IMR-90 (cell line): Measurements from ENCODE around the gene PRDM9. TPM values are rescaled to one million over a fixed set of nuclear protein-coding genes. Genes with fewer than 3 reads are reported as not detected.

Source experiments
- ATAC-seq: fragments of 200-7000 bp; cut with Tn5 transposase; 2 replicates; pipeline ENCODE4 v1.9.1; 2020; ENCODE audit warnings: low read depth, mild to moderate bottlenecking, moderate library complexity
- BruUV-seq: library from RNA; stranded (reverse); fragments of 400-500 nt; replicated peaks from 2 replicates; lab custom pipeline; 2021; lab: Mats Ljungman, UMichigan
- CTCF ChIA-PET: fragments of 300-600 bp; formaldehyde crosslinking; extraction: SDS; loops from one replicate; lab custom pipeline; 2021; ENCODE audit warnings: antibody characterized with exemption; lab: Yijun Ruan, JAX
- POLR2A ChIA-PET: fragments of 300-600 bp; sonication (Branson Sonifier 250); formaldehyde crosslinking; loops from one replicate; lab custom pipeline; 2022; ENCODE audit warnings: antibody characterized with exemption; ENCODE audit not compliant: unreplicated experiment; lab: Charles Lee
- DNase-seq: peaks from one replicate; pipeline ENCODE4 v3.0.0; 2013
- H2AFZ ChIP-seq: replicated peaks from 2 replicates; pipeline ENCODE3; 2013; ENCODE audit warnings: low read length, mild to moderate bottlenecking; ENCODE audit not compliant: poor library complexity
- H2AK5ac ChIP-seq: 2 replicates; pipeline ENCODE4 v1.6.1; 2013; ENCODE audit warnings: low read depth, low read length, inconsistent platforms
- H2AK9ac ChIP-seq: replicated peaks from 2 replicates; pipeline ENCODE3; 2013; ENCODE audit warnings: mild to moderate bottlenecking, low read depth, low read length, moderate library complexity; ENCODE audit not compliant: poor library complexity
- H2BK120ac ChIP-seq: 2 replicates; pipeline ENCODE4 v1.6.1; 2013; ENCODE audit warnings: low read depth, low read length, inconsistent platforms
- H2BK15ac ChIP-seq: 3 replicates; pipeline ENCODE4 v1.6.1; 2013; ENCODE audit warnings: low read depth, low read length, inconsistent platforms
- H2BK20ac ChIP-seq: 2 replicates; pipeline ENCODE4 v1.6.1; 2013; ENCODE audit warnings: low read depth, mild to moderate bottlenecking, inconsistent platforms, low read length, moderate library complexity
- H2BK5ac ChIP-seq: 2 replicates; pipeline ENCODE4 v1.6.1; 2013; ENCODE audit warnings: mild to moderate bottlenecking, low read depth, low read length, inconsistent platforms; ENCODE audit not compliant: poor library complexity, severe bottlenecking
- H3K14ac ChIP-seq: replicated peaks from 2 replicates; pipeline ENCODE4 v1.6.1; 2013; ENCODE audit warnings: low read depth, low read length, inconsistent platforms
- H3K18ac ChIP-seq: 2 replicates; pipeline ENCODE4 v1.6.1; 2013; ENCODE audit warnings: low read depth, low read length, control low read depth
- H3K23ac ChIP-seq: 2 replicates; pipeline ENCODE4 v1.6.1; 2013; ENCODE audit warnings: low read depth, low read length, inconsistent platforms
- H3K27ac ChIP-seq: 2 replicates; pipeline ENCODE4 v1.5.1; 2013; ENCODE audit warnings: mild to moderate bottlenecking, control low read depth, low read length; ENCODE audit not compliant: insufficient read depth
- H3K27me3 ChIP-seq: 2 replicates; pipeline ENCODE4 v1.6.1; 2013; ENCODE audit warnings: low read length; ENCODE audit not compliant: control insufficient read depth, insufficient read depth
- H3K36me3 ChIP-seq: 2 replicates; pipeline ENCODE4 v1.6.1; 2013; ENCODE audit warnings: low read length, mixed read lengths; ENCODE audit not compliant: control insufficient read depth, insufficient read depth
- H3K4ac ChIP-seq: 2 replicates; pipeline ENCODE4 v1.6.1; 2013; ENCODE audit warnings: low read depth, low read length, inconsistent platforms
- H3K4me1 ChIP-seq: 2 replicates; pipeline ENCODE4 v1.6.1; 2013; ENCODE audit warnings: low read length, mixed read lengths; ENCODE audit not compliant: control insufficient read depth, insufficient read depth
- H3K4me2 ChIP-seq: 2 replicates; pipeline ENCODE4 v1.6.1; 2013; ENCODE audit warnings: low read depth, mild to moderate bottlenecking, control low read depth, low read length, moderate library complexity
- H3K4me3 ChIP-seq: 2 replicates; pipeline ENCODE4 v1.5.1; 2013; ENCODE audit warnings: low read depth, mild to moderate bottlenecking, control low read depth, low read length, moderate library complexity; ENCODE audit not compliant: insufficient read depth
- H3K56ac ChIP-seq: 2 replicates; pipeline ENCODE4 v1.6.1; 2013; ENCODE audit warnings: low read length, inconsistent platforms; ENCODE audit not compliant: insufficient read depth; ENCODE audit errors: extremely low read depth
- H3K79me1 ChIP-seq, 2 experiments: 2 replicates each; pipeline ENCODE4 v1.6.1; 2013; ENCODE audit warnings: low read length in 2 of 2, inconsistent platforms in 1 of 2, low read depth in 1 of 2
- H3K9ac ChIP-seq: 2 replicates; pipeline ENCODE4 v1.6.1; 2013; ENCODE audit warnings: low read depth, low read length, control low read depth
- H3K9me1 ChIP-seq: 2 replicates; pipeline ENCODE4 v1.6.1; 2013; ENCODE audit warnings: low read length, inconsistent platforms; ENCODE audit not compliant: insufficient read depth
- H3K9me3 ChIP-seq: 2 replicates; pipeline ENCODE4 v1.6.1; 2013; ENCODE audit warnings: low read length; ENCODE audit not compliant: control insufficient read depth, insufficient read depth
- H4K20me1 ChIP-seq: 2 replicates; pipeline ENCODE4 v1.6.1; 2013; ENCODE audit warnings: low read length, inconsistent platforms; ENCODE audit not compliant: insufficient read depth
- H4K5ac ChIP-seq: 2 replicates; pipeline ENCODE4 v1.6.1; 2013; ENCODE audit warnings: mild to moderate bottlenecking, low read depth, low read length, control low read depth
- H4K8ac ChIP-seq, 2 experiments: 2 replicates each; pipeline ENCODE4 v1.6.1; 2013; ENCODE audit warnings: low read depth in 2 of 2, low read length in 2 of 2, control low read depth in 1 of 2, inconsistent platforms in 1 of 2
- H4K91ac ChIP-seq: 2 replicates; pipeline ENCODE4 v1.6.1; 2013; ENCODE audit warnings: low read depth, low read length, inconsistent platforms; ENCODE audit not compliant: insufficient read depth
- BHLHE40 ChIP-seq: fragments of 150-350 bp; IDR thresholded peaks from 2 replicates; pipeline ENCODE4 v1.6.1; 2016; ENCODE audit warnings: mild to moderate bottlenecking, low read depth, low read length
- CEBPB ChIP-seq: IDR thresholded peaks from 2 replicates; pipeline ENCODE4 v1.6.1; 2012; ENCODE audit warnings: low read depth, low read length, improper control_type of control experiment
- CHD1 ChIP-seq: IDR thresholded peaks from 2 replicates; pipeline ENCODE4 v1.6.1; 2012; ENCODE audit warnings: low read depth, low read length, improper control_type of control experiment
- CTCF ChIP-seq: conservative IDR thresholded peaks from 2 replicates; pipeline ENCODE4 v1.5.1; 2012; ENCODE audit warnings: mild to moderate bottlenecking, low read depth, low read length, improper control_type of control experiment
- ELK1 ChIP-seq: fragments of 150-350 bp; IDR thresholded peaks from 2 replicates; pipeline ENCODE4 v1.6.1; 2016; ENCODE audit warnings: low read depth, mild to moderate bottlenecking, low read length, moderate library complexity, borderline replicate concordance
- FOS ChIP-seq: fragments of 150-350 bp; IDR thresholded peaks from 2 replicates; pipeline ENCODE4 v1.6.1; 2016; ENCODE audit warnings: low read depth, low read length
- MAZ ChIP-seq: IDR thresholded peaks from 2 replicates; pipeline ENCODE4 v1.6.1; 2012; ENCODE audit warnings: low read depth, mild to moderate bottlenecking, low read length, improper control_type of control experiment, moderate library complexity, borderline replicate concordance
- MXI1 ChIP-seq: IDR thresholded peaks from 2 replicates; pipeline ENCODE4 v1.6.1; 2012; ENCODE audit warnings: low read depth, mild to moderate bottlenecking, low read length, moderate library complexity, borderline replicate concordance
- NFE2L2 ChIP-seq: fragments of 150-350 bp; IDR thresholded peaks from 2 replicates; pipeline ENCODE4 v1.6.1; 2016; ENCODE audit warnings: low read depth, mild to moderate bottlenecking, low read length
- POLR2A ChIP-seq: IDR thresholded peaks from 2 replicates; pipeline ENCODE4 v1.6.1; 2012; ENCODE audit warnings: mild to moderate bottlenecking, low read depth, low read length
- RAD21 ChIP-seq: IDR thresholded peaks from 2 replicates; pipeline ENCODE4 v1.6.1; 2012; ENCODE audit warnings: low read length, improper control_type of control experiment
- RFX5 ChIP-seq: IDR thresholded peaks from 2 replicates; pipeline ENCODE4 v1.8.0; 2012; ENCODE audit warnings: low read depth, mild to moderate bottlenecking, low read length, moderate library complexity
- SMC3 ChIP-seq: fragments of 150-350 bp; IDR thresholded peaks from 2 replicates; pipeline ENCODE4 v1.6.1; 2016; ENCODE audit warnings: low read depth, mild to moderate bottlenecking, antibody characterized with exemption, low read length, moderate library complexity
- USF2 ChIP-seq: fragments of 150-350 bp; IDR thresholded peaks from 2 replicates; pipeline ENCODE4 v1.6.1; 2017; ENCODE audit warnings: mild to moderate bottlenecking, antibody characterized with exemption, low read length, low read depth
- WGBS, 2 experiments: methylation state at CpG; one replicate each; pipeline versions ENCODE4 v1.1.5 to v1.1.7; 2013; ENCODE audit warnings: missing lambda C conversion rate in 2 of 2; ENCODE audit not compliant: insufficient read length in 1 of 2; ENCODE audit errors: extremely low coverage in 2 of 2; 5-methylcytosine and 5-hydroxymethylcytosine counted together
- dilution Hi-C: fragments of 300-500 bp; cut with HindIII; formaldehyde crosslinking; loops from one replicate; pipeline ENCODE4 v1.14.3; 2018; ENCODE audit warnings: low sequenced_read_pairs; ENCODE audit not compliant: unreplicated experiment
- in situ Hi-C: fragments of 300-500 bp; cut with MboI; formaldehyde crosslinking; loops from 3 replicates; pipeline ENCODE4 v1.14.3; 2019; ENCODE audit warnings: low sequenced_read_pairs, inconsistent platforms, mixed read lengths
- intact Hi-C: fragments of 100-400 bp; cut with micrococcal nuclease; formaldehyde crosslinking; loops from 2 replicates; pipeline ENCODE4 v1.10.0; 2022
- polyA plus RNA-seq, 3 experiments: library from polyadenylated mRNA; depleted of rRNA; stranded (reverse); fragments of >200 nt; gene quantifications; 2 replicates each; pipeline ENCODE4 v1.2.3, GENCODE V29; 2012; ENCODE audit warnings: low replicate concordance in 1 of 3
- total RNA-seq: library from RNA; depleted of rRNA; stranded (reverse); fragments of >200 nt; gene quantifications from 2 replicates; pipeline ENCODE4 v1.2.3, GENCODE V29; 2012

PRDM9 gene
- total and polyA plus RNA-seq, 2 of the 4 experiments (the other 2 are of a cell fraction), result not detected

GRCh38 chr5:23506329-23507236 is 826 bp upstream of the PRDM9 start:
- H2AK5ac ChIP-seq, result no peak overlapping the region
- no peak overlapping the region for H2AFZ ChIP-seq
- no peak overlapping the region for H3K14ac ChIP-seq
- 92% methylated on average over 9 of the region's 23 CpGs; no CpG with 5 or more reads in 1 of the 2 experiments for WGBS, 2 experiments
- H2BK20ac ChIP-seq, result no peak overlapping the region
- POLR2A ChIA-PET, result no interaction called here
- ATAC-seq, result no peak
- peaks cover 18% of the 10 kb centered on the region for H3K9me3 ChIP-seq
- in situ Hi-C loops (no loop called here), dilution Hi-C loops (no loop called here), intact Hi-C loops (no loop called here)
- H3K27me3 ChIP-seq, result no peaks in the 10 kb centered on the region
- no peaks in the 10 kb centered on the region for H3K36me3 ChIP-seq
- no peak overlapping the region for H3K9ac ChIP-seq
- no peak overlapping the region for H4K5ac ChIP-seq
- no peak for DNase-seq
- no peak overlapping the region for H4K8ac ChIP-seq
- no peaks in the 10 kb centered on the region for H3K4me1 ChIP-seq
- H3K23ac ChIP-seq, result no peak overlapping the region
- H4K20me1 ChIP-seq, result no peaks in the 10 kb centered on the region
- H3K4ac ChIP-seq, result no peak overlapping the region
- no peak overlapping the region for H4K91ac ChIP-seq
- H3K56ac ChIP-seq, result no peak overlapping the region
- BruUV-seq, result no TSS peak
- no peak overlapping the region for H3K27ac ChIP-seq
- H2BK15ac ChIP-seq, result no peak overlapping the region
- no peak overlapping the region for H2BK120ac ChIP-seq
- H3K4me3 ChIP-seq, result no peak overlapping the region
- H2BK5ac ChIP-seq, result no peak overlapping the region
- no peak overlapping the region for H3K18ac ChIP-seq
- TF ChIP-seq MAZ (no peak), SMC3 (no peak), CHD1 (no peak), MXI1 (no peak), ELK1 (no peak), CEBPB (no peak), NFE2L2 (no peak), POLR2A (no peak), FOS (no peak), RAD21 (no peak), USF2 (no peak), BHLHE40 (no peak), RFX5 (no peak), CTCF (no peak)
- CTCF ChIA-PET, result no interaction called here
- H3K9me1 ChIP-seq, result no peaks in the 10 kb centered on the region
- no peak overlapping the region for H2AK9ac ChIP-seq
- H3K4me2 ChIP-seq, result no peak overlapping the region
- H3K79me1 ChIP-seq, result no peaks in the 10 kb centered on the region
